Measurements from ENCODE around the gene MUC21.

- TF ChIP-seq POLR2A (IDR thresholded peaks at IDR 0.05; ENCODE audit: low read length) = no peak
- TF ChIP-seq GATA1 (IDR thresholded peaks at IDR 0.05; ENCODE audit: low read depth, low read length) = no peak
Measured at GRCh38 chr6:31005249-31006020, 21.9 kb downstream of the MUC21 start.

Data from erythroblast (primary cell).